K562 (cell line): ENCODE results near the gene PCBP2. TPM values are rescaled to one million over a fixed set of nuclear protein-coding genes. Genes with fewer than 3 reads are reported as not detected.

Source experiments
- CBX2 ChIP-seq: fragments of 200-600 bp; sonication (generic); IDR thresholded peaks from one replicate; pipeline ENCODE4 v1.6.1; 2012; ENCODE audit warnings: mild to moderate bottlenecking, low read length, inconsistent platforms; ENCODE audit not compliant: insufficient read depth, poor library complexity, severe bottlenecking
- CEBPB ChIP-seq: fragments of 450-650 bp; IDR thresholded peaks from 2 replicates; pipeline ENCODE4 v1.6.1; 2016; ENCODE audit warnings: missing genetic modification characterization, missing compliant biosample characterization
- E2F1 ChIP-seq: sonication (generic); formaldehyde crosslinking; IDR thresholded peaks from 2 replicates; pipeline ENCODE4 v1.8.1; 2023; ENCODE audit warnings: mild to moderate bottlenecking, missing genetic modification reagents, moderate library complexity
- ELF2 ChIP-seq: fragments of 250-450 bp; sonication (Bioruptor Pico); IDR thresholded peaks from 2 replicates; pipeline ENCODE4 v1.5.0; 2021; ENCODE audit warnings: mild to moderate bottlenecking
- ERF ChIP-seq: fragments of 450-650 bp; formaldehyde crosslinking; IDR thresholded peaks from 2 replicates; pipeline ENCODE4 v1.4.0; 2020; ENCODE audit warnings: mild to moderate bottlenecking, mixed read lengths
- ETV6 ChIP-seq, 3 experiments: fragments of 150-350 bp in 1 of 3; sonication (generic) in 1 of 3; formaldehyde crosslinking in 1 of 3; IDR thresholded peaks; 2 replicates each; pipeline versions ENCODE4 v1.6.1 to v1.8.0; 2014 to 2022; ENCODE audit warnings: borderline replicate concordance in 2 of 3, low read depth in 2 of 3, antibody characterized with exemption in 1 of 3, low read length in 1 of 3, mild to moderate bottlenecking in 1 of 3, missing genetic modification reagents in 1 of 3
- EWSR1 ChIP-seq: fragments of 450-650 bp; IDR thresholded peaks from 2 replicates; pipeline ENCODE4 v1.6.1; 2018; ENCODE audit warnings: borderline replicate concordance, mild to moderate bottlenecking, low read depth, moderate library complexity; ENCODE audit not compliant: partially characterized antibody
- GTF2A2 ChIP-seq: IDR thresholded peaks from 2 replicates; pipeline ENCODE4 v1.6.1; 2016; ENCODE audit warnings: mild to moderate bottlenecking, missing genetic modification characterization, missing compliant biosample characterization
- HCFC1 ChIP-seq: IDR thresholded peaks from 2 replicates; pipeline ENCODE4 v1.6.1; 2012; ENCODE audit warnings: low read depth, low read length, improper control_type of control experiment
- HNRNPK ChIP-seq: fragments of 200-400 bp; formaldehyde crosslinking; IDR thresholded peaks from one replicate; pipeline ENCODE4 v1.6.1; 2018; ENCODE audit warnings: mild to moderate bottlenecking, low read depth, low read length; ENCODE audit not compliant: poor library complexity, severe bottlenecking
- KAT2B ChIP-seq: IDR thresholded peaks from one replicate; pipeline ENCODE4 v1.6.1; 2012; ENCODE audit warnings: low read depth, mild to moderate bottlenecking, control low read depth, inconsistent platforms, low read length, moderate library complexity
- MTF1 ChIP-seq: fragments of 250-450 bp; sonication (Bioruptor Pico); IDR thresholded peaks from 2 replicates; pipeline ENCODE4 v1.9.0; 2021; ENCODE audit warnings: moderate library complexity, mild to moderate bottlenecking, inconsistent platforms, borderline replicate concordance
- NFE2L1 ChIP-seq: fragments of 450-650 bp; IDR thresholded peaks from 2 replicates; pipeline ENCODE4 v1.6.1; 2016; ENCODE audit warnings: missing genetic modification characterization, low read depth, mild to moderate bottlenecking, missing compliant biosample characterization, moderate library complexity, borderline replicate concordance
- NFYB ChIP-seq: IDR thresholded peaks from 2 replicates; pipeline ENCODE4 v1.6.1; 2011; ENCODE audit warnings: mild to moderate bottlenecking, moderate library complexity; ENCODE audit not compliant: insufficient read length; ENCODE audit errors: extremely low read depth
- PCBP1 ChIP-seq: fragments of 200-400 bp; formaldehyde crosslinking; IDR thresholded peaks from 2 replicates; pipeline ENCODE4 v1.6.1; 2018; ENCODE audit warnings: mild to moderate bottlenecking, low read depth, low read length; ENCODE audit not compliant: poor library complexity, severe bottlenecking
- RFX5 ChIP-seq: IDR thresholded peaks from 2 replicates; pipeline ENCODE4 v1.6.1; 2011; ENCODE audit warnings: low read depth, mild to moderate bottlenecking, improper control_type of control experiment, low read length
- SIN3B ChIP-seq: fragments of 450-650 bp; IDR thresholded peaks from 2 replicates; pipeline ENCODE4 v1.6.1; 2017; ENCODE audit warnings: low read depth, mild to moderate bottlenecking, moderate library complexity
- SMARCA4 ChIP-seq: fragments of 450-650 bp; IDR thresholded peaks from 2 replicates; pipeline ENCODE4 v1.6.1; 2016
- SNRNP70 ChIP-seq: fragments of 200-400 bp; formaldehyde crosslinking; optimal IDR thresholded peaks from 2 replicates; pipeline ENCODE3; 2017; ENCODE audit warnings: low read depth, low read length
- ZBTB7A ChIP-seq: IDR thresholded peaks from 2 replicates; pipeline ENCODE4 v1.6.1; 2011; ENCODE audit warnings: low read depth, mild to moderate bottlenecking, low read length, moderate library complexity, borderline replicate concordance; ENCODE audit not compliant: control insufficient read depth
- ZFP1 ChIP-seq: fragments of 450-650 bp; formaldehyde crosslinking; IDR thresholded peaks from 2 replicates; pipeline ENCODE4 v1.4.0; 2020; ENCODE audit warnings: mild to moderate bottlenecking, mixed read lengths
- ZFPM2 ChIP-seq: fragments of 250-450 bp; sonication (Bioruptor Pico); IDR thresholded peaks from 2 replicates; pipeline ENCODE4 v1.5.1; 2022; ENCODE audit warnings: mild to moderate bottlenecking
- ZNF175 ChIP-seq: fragments of 200-800 bp; sonication (Bioruptor generic); IDR thresholded peaks from 2 replicates; pipeline ENCODE4 v1.6.1; 2016; ENCODE audit warnings: low read depth, mild to moderate bottlenecking, missing genetic modification characterization, missing compliant biosample characterization
- ZNF263 ChIP-seq: sonication (generic); formaldehyde crosslinking; IDR thresholded peaks from 2 replicates; pipeline ENCODE4 v1.8.0; 2022; ENCODE audit warnings: mild to moderate bottlenecking, missing genetic modification reagents, borderline replicate concordance
- ZNF347 ChIP-seq: fragments of 450-650 bp; formaldehyde crosslinking; IDR thresholded peaks from 2 replicates; pipeline ENCODE4 v1.4.0; 2020; ENCODE audit warnings: low read depth, mild to moderate bottlenecking, moderate library complexity
- ZNF583 ChIP-seq: fragments of 250-450 bp; sonication (Bioruptor Pico); IDR thresholded peaks from 2 replicates; pipeline ENCODE4 v1.4.0; 2020
- polyA plus RNA-seq, 8 experiments: library from polyadenylated mRNA; depleted of rRNA in 4 of 8; stranded (reverse) in 5 of 8; unstranded in 3 of 8; fragments of >200 nt; fragmentation: Nextera tagmentation in 2 of 8; fragmentation: Illumina TruSeq in 1 of 8; extraction: Ambion mirVana in 2 of 8; extraction: Trizol in 1 of 8; gene quantifications; 2 replicates each; pipeline versions ENCODE4 v1.2.1 to v1.2.3, GENCODE V29; 2011 to 2014; ENCODE audit warnings: inconsistent platforms in 1 of 8, missing spikeins in 1 of 8
- total RNA-seq, 7 experiments: library from RNA; depleted of rRNA in 6 of 7; stranded (reverse); fragments of >200 nt in 6 of 7; fragmentation: Illumina TruSeq in 2 of 7; extraction: Trizol in 2 of 7; gene quantifications; 2 replicates each; pipeline versions ENCODE4 v1.2.1 to v1.2.3, GENCODE V29; 2011 to 2021; ENCODE audit warnings: low replicate concordance in 1 of 7
- TF ChIP-seq, protein P1 (sequence below): fragments of 250-450 bp; sonication (Bioruptor Pico); IDR thresholded peaks from 2 replicates; pipeline ENCODE4 v1.5.0; 2020; ENCODE audit warnings: mild to moderate bottlenecking, borderline replicate concordance

PCBP2 gene
- total and polyA plus RNA-seq, 9 of the 15 experiments (the other 6 are each of a cell fraction or from before 2014, with no cell fraction given): 137 to 831 (median 328) TPM

GRCh38 chr12:53451661-53452158 is at the start of gene PCBP2 (continued):
- TF ChIP-seq ERF (CRISPR knock-in tag) (no peak), ZFPM2 (CRISPR knock-in tag) (no peak), ZNF263 (CRISPR knock-in tag) (no peak), ZBTB7A (peak; percentile 89), MTF1 (CRISPR knock-in tag) (no peak), CBX2 (no peak), SNRNP70 (no peak), E2F1 (CRISPR knock-in tag) (peak; percentile 27; the same call in 1 of the 2 replicates), EWSR1 (no peak), HCFC1 (peak; percentile 90), ZFP1 (CRISPR knock-in tag) (no peak), GTF2A2 (tag) (no peak), CEBPB (tag) (peak; percentile 82), ZNF175 (CRISPR knock-in tag) (no peak; the same call in 1 of the 2 replicates), ZNF583 (CRISPR knock-in tag) (no peak), NFE2L1 (tag) (no peak), RFX5 (no peak), PCBP1 (no peak), ETV6 (IDR thresholded peaks at IDR 0.05; ENCODE audit: borderline replicate concordance in 1 of 2, low read depth in 2 of 2, low read length in 1 of 2) (0 out of 4 replicates have a peak, but pooled peaks of 1 of the 2 experiments have one; percentile 36), ETV6 (CRISPR knock-in tag; IDR thresholded peaks at IDR 0.05; ENCODE audit: borderline replicate concordance) (no peak), NFYB (no peak), SIN3B (no peak), KAT2B (no peak), SMARCA4 (peak; percentile 33; the same call in 1 of the 2 replicates), ZNF347 (CRISPR knock-in tag) (no peak), ELF2 (CRISPR knock-in tag) (no peak), HNRNPK (no peak)
- TF ChIP-seq, protein P1, sequence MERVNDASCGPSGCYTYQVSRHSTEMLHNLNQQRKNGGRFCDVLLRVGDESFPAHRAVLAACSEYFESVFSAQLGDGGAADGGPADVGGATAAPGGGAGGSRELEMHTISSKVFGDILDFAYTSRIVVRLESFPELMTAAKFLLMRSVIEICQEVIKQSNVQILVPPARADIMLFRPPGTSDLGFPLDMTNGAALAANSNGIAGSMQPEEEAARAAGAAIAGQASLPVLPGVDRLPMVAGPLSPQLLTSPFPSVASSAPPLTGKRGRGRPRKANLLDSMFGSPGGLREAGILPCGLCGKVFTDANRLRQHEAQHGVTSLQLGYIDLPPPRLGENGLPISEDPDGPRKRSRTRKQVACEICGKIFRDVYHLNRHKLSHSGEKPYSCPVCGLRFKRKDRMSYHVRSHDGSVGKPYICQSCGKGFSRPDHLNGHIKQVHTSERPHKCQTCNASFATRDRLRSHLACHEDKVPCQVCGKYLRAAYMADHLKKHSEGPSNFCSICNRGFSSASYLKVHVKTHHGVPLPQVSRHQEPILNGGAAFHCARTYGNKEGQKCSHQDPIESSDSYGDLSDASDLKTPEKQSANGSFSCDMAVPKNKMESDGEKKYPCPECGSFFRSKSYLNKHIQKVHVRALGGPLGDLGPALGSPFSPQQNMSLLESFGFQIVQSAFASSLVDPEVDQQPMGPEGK: no peak
